Measurements from ENCODE around the gene UNC5B.
"Not testable (repeated sequence)": the region's sequence is repeated elsewhere in the genome, so short reads cannot be mapped to it uniquely, and the experiment has no call there.

DNA sequence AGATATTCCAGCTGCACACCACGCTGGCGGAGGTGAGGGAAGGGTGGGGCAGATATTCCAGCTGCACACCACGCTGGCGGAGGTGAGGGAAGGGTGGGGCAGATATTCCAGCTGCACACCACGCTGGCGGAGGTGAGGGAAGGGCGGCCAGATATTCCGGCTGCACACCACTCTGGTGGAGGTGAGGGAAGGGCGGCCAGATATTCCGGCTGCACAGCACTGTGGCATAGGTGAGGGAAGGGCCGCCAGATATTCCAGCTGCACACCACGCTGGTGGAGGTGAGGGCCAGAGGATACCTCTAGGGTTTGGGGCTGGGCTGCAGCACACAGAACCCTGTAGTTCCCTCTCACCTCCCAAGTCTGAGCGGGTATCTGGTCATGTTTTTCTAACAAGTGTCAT is 84.4 kb downstream of the UNC5B start:
- not testable (repeated sequence) for TF ChIP-seq POLR2A (IDR thresholded peaks at IDR 0.05; ENCODE audit: low read depth, low read length); POLR2AphosphoS5 (IDR thresholded peaks at IDR 0.05; ENCODE audit: low read depth, low read length); SPI1 (IDR thresholded peaks at IDR 0.05; ENCODE audit: low read depth, low read length); TAF1 (IDR thresholded peaks at IDR 0.05; ENCODE audit: low read depth, low read length); PAX5 (IDR thresholded peaks at IDR 0.05; ENCODE audit: insufficient read depth, low read length, severe bottlenecking)
